Lung (tissue), 12 donors: ENCODE measurements around the gene TCEAL4. TPM values are rescaled to one million over a fixed set of nuclear protein-coding genes. Genes with fewer than 3 reads are reported as not detected.
"Not testable (repeated sequence)": the region's sequence is repeated elsewhere in the genome, so short reads cannot be mapped to it uniquely, and the experiment has no call there.

Experiments
- ATAC-seq: fragments of 200-7000 bp; cut with Tn5 transposase; one replicate; pipeline ENCODE4 v1.9.1; 2020; ENCODE audit warnings: moderate number of reproducible peaks; ENCODE audit not compliant: insufficient read depth, low FRiP score
- DNase-seq, 3 donors: peaks; one replicate each; pipeline ENCODE4 v3.0.0-alpha.2; 2013 to 2017
- H3K27ac ChIP-seq, 2 donors: one replicate each; pipeline ENCODE4 v1.5.1; 2013; ENCODE audit warnings: mild to moderate bottlenecking in 2 of 2, moderate library complexity in 2 of 2, control low read depth in 1 of 2, inconsistent platforms in 1 of 2, low read depth in 1 of 2, low read length in 1 of 2
- H3K27me3 ChIP-seq, 3 donors: one replicate each; pipeline ENCODE4 v1.5.1; 2013; ENCODE audit warnings: low read length in 2 of 3; ENCODE audit not compliant: control insufficient read depth in 3 of 3, insufficient read depth in 3 of 3
- H3K36me3 ChIP-seq, 4 donors: one replicate each; pipeline ENCODE4 v1.5.1; 2013; ENCODE audit warnings: low read length in 4 of 4, mild to moderate bottlenecking in 1 of 4, moderate library complexity in 1 of 4; ENCODE audit not compliant: control insufficient read depth in 4 of 4, insufficient read depth in 4 of 4
- H3K4me1 ChIP-seq, 5 donors: one replicate each; pipeline ENCODE4 v1.5.1; 2013; ENCODE audit warnings: low read length in 5 of 5, mild to moderate bottlenecking in 2 of 5, moderate library complexity in 1 of 5; ENCODE audit not compliant: control insufficient read depth in 5 of 5, insufficient read depth in 5 of 5
- H3K4me3 ChIP-seq: one replicate; pipeline ENCODE4 v1.5.1; 2013; ENCODE audit warnings: mild to moderate bottlenecking, control low read depth, moderate library complexity
- H3K9ac ChIP-seq, 2 donors: one replicate each; pipeline ENCODE4 v1.5.1; 2013; ENCODE audit warnings: low read length in 2 of 2, control low read depth in 1 of 2; ENCODE audit not compliant: insufficient read depth in 1 of 2
- H3K9me3 ChIP-seq, 4 donors: one replicate each; pipeline ENCODE4 v1.5.1; 2013; ENCODE audit warnings: low read length in 3 of 4, mild to moderate bottlenecking in 1 of 4, moderate library complexity in 1 of 4; ENCODE audit not compliant: control insufficient read depth in 4 of 4, insufficient read depth in 3 of 4
- CTCF ChIP-seq: IDR thresholded peaks from 2 replicates; pipeline ENCODE4 v1.5.1; 2012; ENCODE audit warnings: mild to moderate bottlenecking; ENCODE audit errors: control extremely low read depth, extremely low read depth
- WGBS, 2 donors: extraction: QIAGEN DNeasy Blood & Tissue Kit; methylation state at CpG; one replicate each; pipeline ENCODE4 v1.1.7; 2013; 5-methylcytosine and 5-hydroxymethylcytosine counted together
- polyA plus RNA-seq, 2 donors: library from polyadenylated mRNA; stranded (reverse); fragments of 200-250 nt; gene quantifications; one replicate each; pipeline ENCODE4 v1.2.1, GENCODE V29; 2013
- total RNA-seq, 2 donors: library from RNA; depleted of rRNA in 1 of 2; stranded (reverse); fragments of >200 nt in 1 of 2; gene quantifications; one replicate each; pipeline ENCODE4 v1.2.1, GENCODE V29; 2014 to 2021
- donor health status: control.
- donor health status: control.
- donor health status: Bipolar disorder and iron deficiency.
- donor health status: healthy.
- donor health status: DM: yes; HTN: yes; CAD: no.

TCEAL4 gene
- total and polyA plus RNA-seq, 4 donors, result 35.6 to 214 (median 86.2) TPM

DNA sequence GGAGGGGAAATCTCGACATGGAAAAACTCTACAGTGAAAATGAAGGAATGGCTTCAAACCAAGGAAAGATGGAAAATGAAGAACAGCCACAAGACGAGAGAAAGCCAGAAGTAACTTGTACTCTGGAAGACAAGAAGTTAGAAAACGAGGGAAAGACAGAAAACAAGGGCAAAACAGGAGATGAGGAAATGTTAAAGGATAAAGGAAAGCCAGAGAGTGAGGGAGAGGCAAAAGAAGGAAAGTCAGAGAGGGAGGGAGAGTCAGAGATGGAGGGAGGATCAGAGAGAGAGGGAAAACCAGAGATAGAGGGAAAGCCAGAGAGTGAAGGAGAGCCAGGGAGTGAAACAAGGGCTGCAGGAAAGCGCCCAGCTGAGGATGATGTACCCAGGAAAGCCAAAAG is 1.3 kb downstream of the TCEAL4 start:
- peaks cover 0 to 10% (median 0%) of the 10 kb centered on the region in 4 donors for H3K9me3 ChIP-seq
- H3K4me1 ChIP-seq, result peaks cover 0 to 2% (median 0%) of the 10 kb centered on the region in 5 donors
- ATAC-seq, result no peak
- no peak for TF ChIP-seq CTCF
- no peak overlapping the region for H3K27ac ChIP-seq
- peak in 1 of 3 donors; percentile 1 for DNase-seq
- H3K4me3 ChIP-seq, result no peak overlapping the region
- H3K36me3 ChIP-seq, result peaks cover 0 to 2% (median 0%) of the 10 kb centered on the region in 4 donors
- no peak overlapping the region for H3K9ac ChIP-seq
- WGBS, 2 donors, result 51 to 77% methylated on average over 4 of the region's 4 CpGs
- H3K27me3 ChIP-seq, result peaks cover 0 to 13% (median 4%) of the 10 kb centered on the region in 3 donors

- peaks cover 0 to 13% (median 0%) of the 10 kb centered on the region in 3 donors for H3K27me3 ChIP-seq
- not testable (repeated sequence) for H3K9me3 ChIP-seq, H3K36me3 ChIP-seq, H3K9ac ChIP-seq, H3K27ac ChIP-seq, DNase-seq, H3K4me3 ChIP-seq, H3K4me1 ChIP-seq, ATAC-seq
- 98 to 100% methylated on average over 1 of the region's 1 CpG for WGBS, 2 donors
Observed at GRCh38 chrX:103592295-103592694, 7.0 kb downstream of the TCEAL4 start.

DNA sequence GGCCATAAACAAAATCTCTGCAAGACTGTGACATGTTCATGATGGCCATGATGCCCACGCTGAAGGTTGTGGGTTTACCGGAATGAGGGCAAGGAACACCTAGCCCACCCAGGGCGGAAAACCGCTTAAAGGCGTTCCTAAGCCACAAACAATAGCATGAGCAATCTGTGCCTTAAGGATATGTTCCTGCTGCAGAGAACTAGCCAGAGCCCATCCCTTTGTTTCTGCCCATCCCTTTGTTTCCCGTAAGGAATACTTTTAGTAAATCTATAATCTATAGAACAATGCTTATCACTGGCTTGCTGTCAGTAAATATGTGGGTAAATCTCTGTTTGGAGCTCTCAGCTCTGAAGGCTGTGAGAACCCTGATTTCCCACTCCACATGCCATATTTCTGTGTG is 9.9 kb downstream of the TCEAL4 start:
- not testable (repeated sequence) for H3K4me1 ChIP-seq, H3K9me3 ChIP-seq, ATAC-seq, H3K27ac ChIP-seq, H3K4me3 ChIP-seq, H3K9ac ChIP-seq, DNase-seq, H3K36me3 ChIP-seq, H3K27me3 ChIP-seq
- 92 to 95% methylated on average over 6 of the region's 6 CpGs for WGBS, 2 donors

GRCh38 chrX:103607364-103608305 is 22.3 kb downstream of the TCEAL4 start, which contains the start of gene TCEAL3:
Gene TCEAL3, plus strand, starts transcription at chrX:103607963. Its CDS starts 1,102 bp downstream, at chrX:103609065.
- WGBS, 2 donors, result 2 to 19% methylated on average over 24 to 59 of the region's 59 CpGs

More at GRCh38 chrX:103607364-103608305, 22.3 kb downstream of the TCEAL4 start, which contains the start of gene TCEAL3:
- Histone ChIP-seq H3K9me3 (peaks cover 0 to 2% (median 0%) of the 10 kb centered on the region in 4 donors), H3K4me1 (peaks cover 0 to 4% (median 0%) of the 10 kb centered on the region in 5 donors), H3K27ac (peak within 1 kb of the TSS; percentile 87 to 94), H3K4me3 (peak within 1 kb of the TSS; percentile 77), H3K9ac (peak within 1 kb of the TSS; percentile 56 to 77), H3K27me3 (peaks cover 0 to 18% (median 18%) of the 10 kb centered on the region in 3 donors), H3K36me3 (no peaks in the 10 kb centered on the region)
- ATAC-seq (peak; percentile 70), DNase-seq (peak; percentile 56 to 70 (median 61))
- no peak for TF ChIP-seq CTCF
